Kasumi-1 (cell line): Measurements from ENCODE around the gene STRN.
"Not testable (repeated sequence)": the region's sequence is repeated elsewhere in the genome, so short reads cannot be mapped to it uniquely, and the experiment has no call there.

Experiments
- DNase-seq, 2 experiments: peaks; one replicate each; lab custom pipeline; 2025; lab: John Stamatoyannopoulos, UW

The STRN gene

GRCh38 chr2:36834731-36835524 lies 131.4 kb downstream of the STRN start:
- DNase-seq: no peak

GRCh38 chr2:36834203-36834602 lies 132.1 kb downstream of the STRN start:
- DNase-seq: no peak

DNA sequence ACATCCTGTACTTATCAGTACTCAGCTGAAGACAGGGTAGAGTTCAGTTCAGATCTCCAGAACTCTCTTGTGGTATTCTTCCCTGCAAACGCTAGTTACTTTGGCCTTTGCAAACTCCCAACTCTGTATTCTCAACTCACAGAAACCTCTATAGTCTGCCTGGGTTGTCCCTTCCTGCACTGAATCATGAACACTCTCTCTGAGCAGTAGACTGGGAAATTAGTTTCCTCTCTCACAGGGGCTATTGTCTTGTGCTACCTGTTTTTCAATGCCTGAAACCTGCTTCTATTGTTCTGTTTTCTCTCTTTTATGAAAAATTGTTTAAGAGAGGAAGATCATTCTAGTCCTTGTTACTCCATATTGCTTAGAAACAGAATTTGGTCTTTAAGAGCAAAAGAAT lies 135.2 kb downstream of the STRN start:
- peak in 1 of 2 experiments; percentile 2 for DNase-seq

DNA sequence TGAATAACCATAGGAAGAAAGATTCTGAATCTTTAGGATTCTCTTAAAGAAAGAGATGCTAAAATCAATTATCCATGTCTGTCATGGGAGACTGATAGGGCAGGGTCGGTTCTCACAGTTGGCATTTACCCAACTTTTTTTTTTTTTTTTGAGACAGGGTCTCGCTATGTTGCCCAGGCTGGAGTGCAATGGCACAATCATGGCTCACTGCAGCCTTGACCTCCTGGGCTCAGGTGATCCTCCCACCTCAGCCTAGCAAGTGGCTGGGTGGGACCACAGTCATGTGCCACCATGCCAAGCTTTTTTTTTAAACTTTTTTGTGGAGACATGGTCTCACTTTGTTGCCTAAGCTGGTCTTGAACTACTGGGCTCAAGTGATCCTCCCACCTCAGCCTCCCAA lies 141.7 kb downstream of the STRN start:
- DNase-seq: not testable (repeated sequence)

GRCh38 chr2:36824273-36824672 lies 142.1 kb downstream of the STRN start:
- no peak for DNase-seq

DNA sequence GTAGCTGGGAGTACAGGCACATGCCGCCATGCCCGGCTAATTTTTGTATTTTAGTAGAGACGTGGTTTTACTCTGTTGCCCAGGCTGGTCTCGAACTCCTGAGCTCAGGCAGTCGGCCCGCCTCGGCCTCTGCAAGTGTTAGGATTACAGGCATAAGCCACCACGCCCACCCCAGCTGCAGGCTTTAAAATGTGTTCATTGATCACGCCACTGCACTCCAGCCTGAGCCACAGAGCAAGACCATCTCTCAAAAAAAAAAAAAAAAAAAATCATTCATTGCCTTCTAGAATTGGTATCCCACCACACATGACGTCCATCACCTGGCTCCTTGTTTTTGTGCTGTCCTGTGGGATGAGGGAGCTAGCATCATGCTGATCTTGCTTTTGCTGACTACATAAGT lies 142.5 kb downstream of the STRN start:
- DNase-seq: no peak

DNA sequence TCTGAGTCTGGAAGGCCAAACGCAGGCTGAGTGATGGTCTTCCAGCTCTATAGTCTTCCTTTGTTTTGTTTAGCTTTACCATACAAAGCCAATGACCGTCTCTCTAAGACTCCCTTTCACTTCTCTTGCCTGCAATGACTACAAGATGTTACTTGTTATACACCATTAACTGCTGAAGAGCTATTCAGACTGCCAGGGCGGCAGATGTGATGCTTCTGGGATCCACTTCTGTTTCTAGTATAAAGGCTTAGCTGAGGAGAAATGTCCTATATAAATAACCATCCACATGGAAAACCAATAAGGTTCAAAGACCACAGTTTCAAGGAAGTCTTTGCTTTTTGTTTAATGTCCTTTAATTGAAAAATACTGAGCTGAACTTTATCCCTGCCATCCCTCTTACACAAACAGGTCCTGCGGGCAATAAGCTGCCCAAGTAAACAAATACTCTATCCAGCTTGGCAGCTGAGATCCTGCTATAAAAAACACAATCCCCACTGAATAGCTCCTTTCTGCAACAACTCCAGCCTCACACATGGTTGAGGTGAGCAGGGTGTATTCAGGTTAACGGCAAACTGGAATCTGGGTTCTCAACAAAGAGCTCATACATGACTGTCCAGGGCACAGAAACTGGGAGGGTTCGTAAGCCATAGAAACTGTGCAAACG lies 145.3 kb downstream of the STRN start:
- no peak for DNase-seq

DNA sequence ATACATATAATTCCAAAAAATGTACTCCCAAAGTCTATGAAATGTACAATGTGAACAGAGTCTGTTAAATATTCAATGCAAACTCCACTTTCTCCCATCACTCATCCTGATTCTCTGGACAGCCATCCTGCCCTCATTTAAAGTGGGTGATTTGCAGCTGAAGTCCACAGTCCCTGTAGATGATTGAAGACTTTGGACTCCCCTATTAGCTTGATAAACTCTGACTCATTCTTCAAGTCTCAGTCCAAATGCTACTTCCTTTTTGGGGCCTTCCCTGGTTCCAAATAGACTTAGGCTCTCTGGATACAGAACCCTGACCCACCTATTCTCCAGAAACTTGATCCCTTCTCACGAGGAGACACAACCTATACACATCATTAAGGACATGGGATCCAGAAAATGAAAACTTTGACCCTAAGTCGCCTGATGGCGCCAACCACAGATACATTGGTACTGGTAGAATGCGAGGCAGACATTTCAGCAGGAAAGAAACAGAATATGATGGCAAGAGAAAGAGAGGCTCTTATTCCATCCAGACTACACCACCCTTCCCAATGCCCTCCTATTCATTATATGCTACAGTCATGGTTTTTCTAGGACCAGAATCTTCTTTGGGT lies 147.1 kb downstream of the STRN start:
- no peak for DNase-seq

- DNase-seq: no peak
Measured at GRCh38 chr2:36818542-36818941, 147.8 kb downstream of the STRN start.

DNA sequence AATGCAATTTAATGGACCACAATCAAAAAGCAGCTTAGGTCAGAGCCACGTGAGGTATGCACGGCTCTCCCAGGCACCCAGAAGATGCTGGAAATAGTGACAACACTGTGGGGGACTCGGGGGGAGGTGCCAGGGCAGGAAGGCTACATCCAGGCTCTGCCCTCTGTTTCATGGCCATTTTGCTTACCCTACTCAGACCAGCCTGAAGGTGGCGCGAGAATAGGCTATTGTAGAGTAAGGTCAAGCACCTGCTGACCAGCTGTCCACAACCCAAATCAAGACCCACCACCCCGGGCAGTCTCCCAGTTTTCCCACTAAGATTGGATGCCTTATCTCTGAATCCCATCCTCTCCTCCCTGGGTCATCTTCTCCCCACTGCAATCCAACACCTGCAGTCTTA lies 154.1 kb downstream of the STRN start:
- DNase-seq: no peak

DNA sequence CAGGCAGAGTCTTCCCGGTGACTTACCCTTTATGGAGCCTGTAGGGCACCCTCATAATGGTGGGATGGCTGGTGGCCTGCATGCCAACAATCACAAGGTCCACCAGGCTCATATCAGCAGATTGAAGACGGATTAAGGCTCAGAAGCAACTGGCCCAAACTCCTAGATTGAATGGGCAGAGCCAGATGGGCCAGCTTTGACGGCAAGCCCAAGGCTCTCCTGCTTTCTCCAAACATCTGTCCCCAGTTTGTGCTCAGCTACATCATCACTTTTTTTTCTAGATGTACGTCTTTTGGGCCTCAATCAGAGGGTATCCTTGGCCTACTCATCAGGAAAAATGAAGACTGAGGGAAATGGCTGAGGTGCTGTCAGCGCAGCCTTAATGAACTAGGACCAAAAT lies 155.3 kb downstream of the STRN start:
- DNase-seq: no peak

DNA sequence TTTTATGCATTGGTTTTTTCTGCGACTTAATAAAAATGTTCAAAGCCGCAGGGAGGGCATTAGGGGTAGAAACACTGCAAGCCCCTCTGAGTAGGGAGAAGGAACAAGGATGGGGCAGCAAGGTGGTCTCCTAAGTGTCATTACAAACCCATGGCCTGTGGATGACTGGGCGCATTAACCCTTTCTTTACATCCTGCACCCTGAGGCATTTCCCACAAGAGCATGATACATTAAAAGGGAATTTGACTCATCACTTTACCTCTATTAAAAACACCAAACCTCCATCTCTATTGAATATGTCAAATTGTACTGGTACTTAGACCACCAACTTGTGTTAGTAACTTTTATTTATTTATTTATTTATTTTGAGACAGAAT lies 157.3 kb downstream of the STRN start:
- no peak for DNase-seq

- no peak for DNase-seq
Measured at GRCh38 chr2:36808386-36809068, 157.8 kb downstream of the STRN start.

- DNase-seq: no peak
Measured at GRCh38 chr2:36807223-36807886, 159.0 kb downstream of the STRN start.

GRCh38 chr2:36805635-36806224 lies 160.6 kb downstream of the STRN start:
- no peak for DNase-seq

DNA sequence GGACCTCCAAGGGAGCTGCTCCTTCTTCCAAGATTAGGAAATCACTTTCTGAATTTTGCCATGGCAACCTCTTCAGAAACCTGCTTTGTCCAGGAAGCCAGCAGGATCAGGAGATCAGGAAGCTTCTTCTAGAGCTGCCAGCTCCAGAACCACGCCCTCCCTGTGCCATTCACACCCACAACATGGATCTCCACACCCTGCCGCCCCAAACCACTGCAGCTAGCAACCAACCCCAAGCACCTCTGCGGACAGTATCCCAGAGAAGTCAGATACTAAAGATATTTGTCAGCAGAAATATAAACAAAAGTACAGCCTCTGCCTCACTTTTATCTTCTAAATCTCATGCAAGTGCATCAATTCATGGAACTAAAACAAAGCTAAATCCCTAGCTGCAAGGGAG lies 163.4 kb downstream of the STRN start:
- DNase-seq: no peak

GRCh38 chr2:36801088-36801487 lies 165.2 kb downstream of the STRN start:
- DNase-seq: no peak

DNA sequence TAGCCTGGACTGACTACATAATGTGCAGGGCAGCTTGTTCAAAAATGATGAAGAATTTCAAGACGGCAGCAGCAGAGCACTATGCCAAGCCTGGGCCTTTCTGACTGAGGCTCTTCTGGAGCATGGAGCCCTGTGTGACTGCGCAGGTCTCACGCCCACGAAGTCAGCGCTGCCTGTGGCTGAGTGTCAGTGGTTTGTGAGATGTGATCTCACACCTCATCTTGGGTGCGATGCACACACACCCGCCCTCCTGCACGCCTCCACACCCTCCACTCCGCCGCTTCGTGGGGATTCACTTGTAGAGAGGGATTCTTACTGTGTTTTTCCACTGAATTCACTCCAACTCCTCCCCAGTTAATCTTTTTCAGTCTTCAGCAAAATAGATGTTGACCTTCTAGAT lies 166.0 kb downstream of the STRN start:
- DNase-seq: no peak

- DNase-seq: no peak
Measured at GRCh38 chr2:36798724-36799123, 167.6 kb downstream of the STRN start.

DNA sequence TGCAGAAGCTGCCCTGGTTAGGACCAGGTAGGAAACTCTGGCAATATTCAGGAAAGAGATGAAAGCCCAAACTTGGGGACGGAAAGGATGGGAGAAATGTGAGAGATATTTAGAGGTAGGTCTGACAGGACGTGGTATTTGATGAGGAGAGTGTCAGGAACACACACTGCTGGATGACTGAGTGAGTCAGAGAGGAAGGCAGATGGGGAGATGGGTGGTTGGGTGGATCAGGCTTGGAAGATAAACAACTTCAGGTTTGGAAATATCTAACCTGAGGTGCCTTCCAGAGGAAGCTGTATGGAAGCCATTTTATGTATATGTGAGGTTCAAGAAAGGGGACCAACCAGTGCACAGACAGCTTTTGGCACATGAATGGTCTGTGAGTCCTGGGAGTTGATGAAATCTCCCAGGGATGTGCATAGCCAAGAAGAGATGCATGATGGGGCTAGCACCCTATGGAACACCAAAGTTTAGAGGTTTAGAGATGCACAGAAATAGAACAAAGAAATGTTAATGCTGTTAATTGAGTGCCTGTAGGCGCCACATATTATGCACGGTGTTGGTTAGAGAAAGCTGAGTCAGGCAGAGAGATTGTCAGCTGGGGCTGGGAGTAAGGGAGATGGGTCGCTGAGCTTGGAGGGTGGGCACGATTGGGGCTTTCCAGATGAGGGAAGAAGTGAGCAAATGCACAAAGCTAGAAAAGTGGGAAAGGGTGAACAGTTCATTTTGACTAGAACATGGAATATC lies 168.8 kb downstream of the STRN start:
- DNase-seq: no peak
